G401 (cell line): ENCODE data around the gene NHLH2. TPM values are rescaled to one million over a fixed set of nuclear protein-coding genes. Genes with fewer than 3 reads are reported as not detected.

Experiments
- DNase-seq: peaks from one replicate; pipeline ENCODE4 v3.0.0-alpha.2; 2015; ENCODE audit warnings: low spot score
- in situ Hi-C: cut with HindIII; loops from 2 replicates; pipeline ENCODE4 v1.10.0; 2016; ENCODE audit warnings: low sequenced_read_pairs, mixed read lengths
- total RNA-seq: library from RNA; depleted of rRNA; stranded (reverse); fragments of >200 nt; shearing (Covaris generic); gene quantifications from 2 replicates; pipeline ENCODE4 v1.2.3, GENCODE V29; 2014; rRNA removed

NHLH2 gene
- total RNA-seq, 1 experiment from 2014 or later, result not detected

- peak; percentile 6 for DNase-seq
- in situ Hi-C loops, result no loop called here
These were observed 30.3 kb downstream of the NHLH2 start for GRCh38 chr1:115810609-115811008.

DNA sequence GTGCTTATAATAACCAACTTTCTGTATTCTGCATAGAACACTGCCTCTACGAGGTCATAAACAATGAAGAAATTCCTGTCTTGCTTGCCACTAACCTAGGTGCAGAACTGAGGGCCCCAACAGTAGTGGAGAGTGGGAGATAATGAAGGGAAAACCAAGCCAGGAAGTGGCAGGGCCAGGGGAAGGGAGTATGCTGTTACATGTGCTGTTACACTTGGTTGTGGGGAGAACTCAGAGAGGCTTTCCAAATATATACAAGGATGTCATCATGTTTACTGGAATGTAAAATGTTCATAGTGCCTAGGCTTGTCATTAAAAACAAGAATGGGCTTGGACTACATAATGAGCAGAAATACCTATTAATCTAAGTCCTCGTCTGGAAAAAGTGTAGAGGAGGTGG is 31.1 kb downstream of the NHLH2 start:
- no peak for DNase-seq

GRCh38 chr1:115809076-115809475 is 31.9 kb downstream of the NHLH2 start:
- in situ Hi-C loops, result no loop called here
- DNase-seq, result no peak

More for the DNA sequence above, 31.1 kb downstream of the NHLH2 start:
- in situ Hi-C loops, result no loop called here

- in situ Hi-C loops, result no loop called here
These were observed 33.2 kb downstream of the NHLH2 start for GRCh38 chr1:115807723-115808122.

GRCh38 chr1:115805597-115805996 is 35.3 kb downstream of the NHLH2 start:
- in situ Hi-C loops, result no loop called here
- no peak for DNase-seq

More at GRCh38 chr1:115807723-115808122, 33.2 kb downstream of the NHLH2 start:
- peak; percentile 81 for DNase-seq

GRCh38 chr1:115802416-115802815 is 38.5 kb downstream of the NHLH2 start:
- in situ Hi-C loops, result no loop called here

DNA sequence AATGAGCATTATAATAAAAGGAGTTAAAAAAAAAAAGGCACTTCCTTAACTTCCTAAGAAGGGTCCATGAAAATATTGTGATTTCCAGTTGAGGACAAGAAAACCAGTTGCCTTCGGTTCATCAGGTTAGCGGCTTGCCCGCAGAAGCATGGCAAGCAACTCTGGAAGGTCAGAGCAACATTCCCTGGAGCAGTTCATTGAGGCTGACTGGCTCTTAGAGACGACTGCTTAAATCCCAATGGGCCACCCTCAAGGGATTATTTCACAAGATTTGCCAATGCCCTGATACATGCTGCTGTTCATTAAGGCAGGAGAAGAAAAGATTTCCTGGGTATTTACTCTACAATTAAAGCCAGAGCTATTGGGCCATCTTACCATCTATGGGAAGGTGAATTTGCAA is 43.4 kb downstream of the NHLH2 start:
- no peak for DNase-seq
- in situ Hi-C loops, result no loop called here

More at GRCh38 chr1:115802416-115802815, 38.5 kb downstream of the NHLH2 start:
- no peak for DNase-seq

DNA sequence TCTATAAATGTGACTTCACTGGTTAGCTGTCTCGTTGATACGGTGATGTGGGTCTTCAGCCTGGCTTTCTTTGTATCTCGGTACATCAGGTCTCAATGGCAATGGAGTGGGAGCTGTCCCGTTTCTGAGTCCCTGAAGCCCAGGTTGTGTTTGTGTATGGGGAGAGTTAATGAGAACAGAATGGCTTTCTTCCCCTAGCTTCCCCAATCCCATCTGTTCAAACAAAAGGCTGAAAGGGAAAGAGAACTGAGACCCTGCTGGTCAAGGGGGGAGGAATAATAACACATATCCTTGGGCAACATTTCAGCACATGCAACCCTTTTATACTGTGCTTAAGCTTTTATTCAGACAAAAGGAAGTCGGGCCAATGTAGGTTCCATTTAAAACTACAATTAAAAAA is 44.0 kb downstream of the NHLH2 start:
- in situ Hi-C loops, result no loop called here

GRCh38 chr1:115796036-115796435 is 44.9 kb downstream of the NHLH2 start:
- in situ Hi-C loops, result no loop called here
- no peak for DNase-seq

More for the DNA sequence above, 44.0 kb downstream of the NHLH2 start:
- no peak for DNase-seq

- in situ Hi-C loops, result no loop called here
- DNase-seq, result no peak
These were observed 45.8 kb downstream of the NHLH2 start for GRCh38 chr1:115794976-115795639.

- no peak for DNase-seq
- in situ Hi-C loops, result no loop called here
These were observed 47.8 kb downstream of the NHLH2 start for GRCh38 chr1:115793162-115793561.

- DNase-seq, result no peak
- in situ Hi-C loops, result no loop called here
These were observed 49.1 kb downstream of the NHLH2 start for GRCh38 chr1:115791816-115792215.

DNA sequence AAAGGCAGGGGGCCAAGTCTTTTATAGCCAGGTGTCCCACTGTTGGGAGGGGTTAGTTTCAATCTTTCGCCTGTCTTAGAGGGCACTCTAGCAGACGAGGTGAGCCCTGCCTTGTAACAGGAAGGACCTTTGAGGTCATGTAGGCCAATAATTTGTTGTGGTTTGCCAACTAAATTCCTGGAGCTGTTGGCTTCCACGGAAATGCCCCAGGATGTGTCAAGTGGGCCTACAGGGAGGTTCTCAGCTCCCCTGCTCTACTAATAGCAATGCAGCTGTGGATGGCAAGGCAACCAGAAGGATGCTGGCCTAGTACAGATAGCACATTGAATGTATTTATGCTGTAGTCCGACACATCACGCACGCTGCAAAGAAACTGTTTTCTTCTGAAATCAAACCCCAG is 50.1 kb downstream of the NHLH2 start:
- in situ Hi-C loops, result no loop called here
- DNase-seq, result no peak

- in situ Hi-C loops, result no loop called here
- DNase-seq, result no peak
These were observed 50.6 kb downstream of the NHLH2 start for GRCh38 chr1:115790356-115790755.

Other genes starting within 250 kb of the NHLH2 start
- gene VANGL1, start 199.2 kb downstream of the NHLH2 start, total RNA-seq, result 1.5 and 2.3 TPM in 2 replicates
- not detected in 2 replicates for gene CASQ2, start 72.4 kb downstream of the NHLH2 start, total RNA-seq
- not detected in 2 replicates for gene SLC22A15, start 135.4 kb upstream of the NHLH2 start, total RNA-seq